PC-9 (cell line): ENCODE data around the gene ACAP2.

Source experiments
- CTCF ChIP-seq: fragments of 200-600 bp; sonication (generic); conservative IDR thresholded peaks from 2 replicates; pipeline ENCODE4 v1.6.1; 2017; ENCODE audit warnings: mixed run types, antibody characterized with exemption, mild to moderate bottlenecking, moderate library complexity
- EZH2 ChIP-seq: fragments of 200-600 bp; sonication (generic); IDR thresholded peaks from 2 replicates; pipeline ENCODE4 v1.8.0; 2017; ENCODE audit warnings: antibody characterized with exemption, low read depth

- TF ChIP-seq CTCF (no peak), EZH2 (no peak)
Observed at GRCh38 chr3:195247086-195247862, 195.5 kb downstream of the ACAP2 start.
